ENCODE data around the gene SRGAP3. TPM values are rescaled to one million over a fixed set of nuclear protein-coding genes. Genes with fewer than 3 reads are reported as not detected.

SRGAP3 gene
- total RNA-seq, 1 experiment from 2014 or later = 17.9 TPM

GRCh38 chr3:9064251-9064650, 185.2 kb downstream of the SRGAP3 start:
- TF ChIP-seq ZMAT4 (CRISPR knock-in tag; IDR thresholded peaks at IDR 0.05) (no peak), JUN (CRISPR knock-in tag; IDR thresholded peaks at IDR 0.05) (no peak), SMAD3 (CRISPR knock-in tag; IDR thresholded peaks at IDR 0.05; ENCODE audit: borderline replicate concordance) (no peak), ZBTB21 (CRISPR knock-in tag; IDR thresholded peaks at IDR 0.05; ENCODE audit: borderline replicate concordance) (no peak), MXD4 (CRISPR knock-in tag; IDR thresholded peaks at IDR 0.05; ENCODE audit: borderline replicate concordance) (no peak)
- Mint-ChIP-seq H3K4me3 (no peak overlapping the region), H3K27me3 (ENCODE audit: low read depth) (no peaks in the 10 kb centered on the region; the same call in 1 of the 2 replicates), H3K4me1 (no peaks in the 10 kb centered on the region), H3K36me3 (peaks cover 17% of the 10 kb centered on the region), H3K27ac (peak overlapping the region; percentile 44; the same call in 1 of the 2 replicates), H3K9me3 (peaks cover 16% of the 10 kb centered on the region)
- no peak for DNase-seq (ENCODE audit: low spot score)
- POLR2A ChIA-PET = no interaction called here
- ATAC-seq = no peak
- CTCF ChIA-PET = interaction anchor here (0.9 to 1.2 kb wide), 4 partner anchors 15 to 238 kb away, joined by 3 to 6 read pairs (median 4); no protein-coding TSS in a partner anchor

GRCh38 chr3:9062570-9062969, 186.9 kb downstream of the SRGAP3 start:
- no peak for ATAC-seq
- TF ChIP-seq STAT6 (CRISPR knock-in tag; conservative IDR thresholded peaks at IDR 0.05; ENCODE audit: low read depth) (no peak), ATF6 (CRISPR knock-in tag; IDR thresholded peaks at IDR 0.05) (no peak), FOXP1 (CRISPR knock-in tag; IDR thresholded peaks at IDR 0.05; ENCODE audit: borderline replicate concordance) (no peak), NR1H2 (CRISPR knock-in tag; IDR thresholded peaks at IDR 0.05) (no peak), EMX1 (CRISPR knock-in tag; IDR thresholded peaks at IDR 0.05) (no peak), GRHL2 (CRISPR knock-in tag; IDR thresholded peaks at IDR 0.05; ENCODE audit: insufficient replicate concordance, severe bottlenecking) (no peak), CREB1 (CRISPR knock-in tag; IDR thresholded peaks at IDR 0.05) (no peak), TEAD1 (CRISPR knock-in tag; IDR thresholded peaks at IDR 0.05) (no peak), GTF2I (CRISPR knock-in tag; conservative IDR thresholded peaks at IDR 0.05) (no peak; the same call in 1 of the 2 replicates), CTCF (IDR thresholded peaks at IDR 0.05) (no peak), ZNF396 (CRISPR knock-in tag; IDR thresholded peaks at IDR 0.05; ENCODE audit: borderline replicate concordance) (no peak), USF2 (CRISPR knock-in tag; IDR thresholded peaks at IDR 0.05) (no peak)
- no peaks in the 10 kb centered on the region; the same call in 1 of the 2 replicates for H3K4me1 Mint-ChIP-seq
- POLR2A ChIA-PET = no interaction called here
- H3K4me3 Mint-ChIP-seq = no peak overlapping the region
- DNase-seq (ENCODE audit: low spot score) = no peak
- peaks cover 16% of the 10 kb centered on the region for H3K9me3 Mint-ChIP-seq
- H3K36me3 Mint-ChIP-seq = peaks cover 17% of the 10 kb centered on the region
- H3K27me3 Mint-ChIP-seq (ENCODE audit: low read depth) = no peaks in the 10 kb centered on the region; the same call in 1 of the 2 replicates
- CTCF ChIA-PET = no interaction called here
- no peak overlapping the region for H3K27ac Mint-ChIP-seq

Data from WTC11 (cell line).